A549 (cell line): ENCODE data around the gene SAPCD2. TPM values are rescaled to one million over a fixed set of nuclear protein-coding genes. Genes with fewer than 3 reads are reported as not detected.
"Not testable (repeated sequence)": the region's sequence is repeated elsewhere in the genome, so short reads cannot be mapped to it uniquely, and the experiment has no call there.

Experiments used
- ATAC-seq, 2 experiments: fragments of 200-7000 bp in 1 of 2; fragments of >200 bp in 1 of 2; cut with Nextera tagmentation in 1 of 2; cut with Tn5 transposase in 1 of 2; 3 replicates each; pipeline versions ENCODE4 v1.8.0 to v1.9.1; 2018 to 2020; ENCODE audit warnings: mild to moderate bottlenecking in 1 of 2, moderate library complexity in 1 of 2
- CTCF ChIA-PET: fragments of 300-600 bp; sonication (Branson Sonifier 250); formaldehyde crosslinking; extraction: SDS; loops from one replicate; lab custom pipeline; 2021; ENCODE audit warnings: antibody characterized with exemption, inconsistent platforms; lab: Yijun Ruan, JAX
- POLR2A ChIA-PET: fragments of 350-600 bp; formaldehyde crosslinking; extraction: SDS; loops from one replicate; lab custom pipeline; 2021; ENCODE audit warnings: antibody characterized with exemption, inconsistent platforms; lab: Yijun Ruan, JAX
- DNase-seq, 2 experiments: peaks; one replicate each; pipeline versions ENCODE4 v3.0.0 to v3.0.0-alpha.2; 2011 to 2016; ENCODE audit warnings: low read depth in 1 of 2, low spot score in 1 of 2
- FAIRE-seq: peaks from 2 replicates; lab custom pipeline; 2011; peaks lifted over from hg19 to GRCh38; lab: Jason Lieb, UNC
- H3K27ac ChIP-seq, 2 experiments: fragments of >200 bp; sonication (Bioruptor Twin); formaldehyde crosslinking; 3 replicates each; pipeline ENCODE4 v1.5.1; 2016 to 2017
- H3K4me1 ChIP-seq: fragments of >200 bp; sonication (Bioruptor Twin); formaldehyde crosslinking; 3 replicates; pipeline ENCODE4 v1.6.1; 2016
- H3K4me2 ChIP-seq: fragments of >200 bp; sonication (Bioruptor Twin); formaldehyde crosslinking; 3 replicates; pipeline ENCODE4 v1.6.1; 2016
- H3K4me3 ChIP-seq: fragments of >200 bp; sonication (Bioruptor Twin); formaldehyde crosslinking; 3 replicates; pipeline ENCODE4 v1.5.1; 2016
- H3K9me3 ChIP-seq: fragments of >200 bp; sonication (Bioruptor Twin); formaldehyde crosslinking; 3 replicates; pipeline ENCODE4 v1.6.1; 2016
- CHD2 ChIP-seq: fragments of 150-350 bp; IDR thresholded peaks from 2 replicates; pipeline ENCODE4 v1.6.1; 2014; ENCODE audit warnings: low read length; ENCODE audit not compliant: partially characterized antibody
- CTCF ChIP-seq: fragments of >200 bp; sonication (Bioruptor Twin); formaldehyde crosslinking; IDR thresholded peaks from 3 replicates; pipeline ENCODE4 v1.5.1; 2016
- EHMT2 ChIP-seq: fragments of 200-600 bp; sonication (generic); IDR thresholded peaks from 2 replicates; pipeline ENCODE4 v1.6.1; 2016; ENCODE audit warnings: antibody characterized with exemption, low read depth, mild to moderate bottlenecking, moderate library complexity
- ESRRA ChIP-seq: fragments of 150-350 bp; IDR thresholded peaks from 2 replicates; pipeline ENCODE4 v1.6.1; 2014; ENCODE audit warnings: mild to moderate bottlenecking, low read length, borderline replicate concordance
- HEYL ChIP-seq: fragments of 250-450 bp; sonication (Bioruptor Pico); IDR thresholded peaks from 2 replicates; pipeline ENCODE4 v1.8.0; 2021; ENCODE audit warnings: mild to moderate bottlenecking, moderate library complexity
- HOXA7 ChIP-seq: fragments of 250-450 bp; sonication (Bioruptor Pico); IDR thresholded peaks from 2 replicates; pipeline ENCODE4 v1.5.0; 2020; ENCODE audit warnings: mild to moderate bottlenecking, moderate library complexity
- KDM5A ChIP-seq: fragments of 200-600 bp; sonication (generic); IDR thresholded peaks from 2 replicates; pipeline ENCODE4 v1.6.1; 2016; ENCODE audit warnings: antibody characterized with exemption, mild to moderate bottlenecking
- MAZ ChIP-seq: fragments of 150-350 bp; IDR thresholded peaks from 2 replicates; pipeline ENCODE4 v1.6.1; 2014; ENCODE audit warnings: antibody characterized with exemption, low read depth, low read length, borderline replicate concordance
- NPAS2 ChIP-seq: fragments of 250-450 bp; sonication (Bioruptor Pico); IDR thresholded peaks from 2 replicates; pipeline ENCODE4 v1.8.0; 2022; ENCODE audit warnings: mild to moderate bottlenecking, moderate library complexity, borderline replicate concordance
- TFCP2L1 ChIP-seq: fragments of 250-450 bp; sonication (Bioruptor Pico); IDR thresholded peaks from 2 replicates; pipeline ENCODE4 v1.5.0; 2021; ENCODE audit warnings: mild to moderate bottlenecking
- TP53 ChIP-seq: fragments of 250-450 bp; sonication (Bioruptor Pico); IDR thresholded peaks from 2 replicates; pipeline ENCODE4 v1.5.0; 2021; ENCODE audit warnings: mild to moderate bottlenecking, moderate library complexity
- ZFP36 ChIP-seq: fragments of 450-650 bp; IDR thresholded peaks from 2 replicates; pipeline ENCODE4 v1.6.1; 2014; ENCODE audit warnings: borderline replicate concordance; ENCODE audit not compliant: partially characterized antibody
- WGBS: methylation state at CpG from one replicate; pipeline ENCODE4 v1.1.6; 2017; ENCODE audit errors: missing lambda C conversion rate; 5-methylcytosine and 5-hydroxymethylcytosine counted together
- polyA plus RNA-seq, 4 experiments: library from polyadenylated mRNA; depleted of rRNA in 3 of 4; stranded (reverse); fragments of >200 nt; fragmentation: RNase III in 1 of 4; extraction: RNeasy Plus Mini Kit Qiagen cat#74134 plus additional on column Dnase treatment in 1 of 4; gene quantifications; 2 replicates in 3 of 4; 3 replicates in 1 of 4; pipeline ENCODE4 v1.2.3, GENCODE V29; 2011 to 2017
- TF ChIP-seq, protein P1 (sequence below): fragments of 250-450 bp; sonication (Bioruptor Pico); IDR thresholded peaks from 2 replicates; pipeline ENCODE4 v1.5.0; 2020; ENCODE audit warnings: low read depth, mild to moderate bottlenecking, moderate library complexity
- TF ChIP-seq, protein P2 (sequence below): IDR thresholded peaks from 2 replicates; pipeline ENCODE4 v1.6.1; 2012; ENCODE audit warnings: low read depth, borderline replicate concordance
- TF ChIP-seq, protein P3 (sequence below): fragments of >200 bp; sonication (Bioruptor Twin); formaldehyde crosslinking; IDR thresholded peaks from 2 replicates; pipeline ENCODE4 v1.6.1; 2016
- TF ChIP-seq, protein P4 (sequence below): fragments of 250-450 bp; sonication (Bioruptor Pico); IDR thresholded peaks from 2 replicates; pipeline ENCODE4 v1.5.0; 2021; ENCODE audit warnings: mild to moderate bottlenecking, moderate library complexity, borderline replicate concordance

Gene SAPCD2
- polyA plus RNA-seq, 2 of the 4 experiments (the other 2 are of a cell fraction) = 6.9 to 14.6 TPM

DNA sequence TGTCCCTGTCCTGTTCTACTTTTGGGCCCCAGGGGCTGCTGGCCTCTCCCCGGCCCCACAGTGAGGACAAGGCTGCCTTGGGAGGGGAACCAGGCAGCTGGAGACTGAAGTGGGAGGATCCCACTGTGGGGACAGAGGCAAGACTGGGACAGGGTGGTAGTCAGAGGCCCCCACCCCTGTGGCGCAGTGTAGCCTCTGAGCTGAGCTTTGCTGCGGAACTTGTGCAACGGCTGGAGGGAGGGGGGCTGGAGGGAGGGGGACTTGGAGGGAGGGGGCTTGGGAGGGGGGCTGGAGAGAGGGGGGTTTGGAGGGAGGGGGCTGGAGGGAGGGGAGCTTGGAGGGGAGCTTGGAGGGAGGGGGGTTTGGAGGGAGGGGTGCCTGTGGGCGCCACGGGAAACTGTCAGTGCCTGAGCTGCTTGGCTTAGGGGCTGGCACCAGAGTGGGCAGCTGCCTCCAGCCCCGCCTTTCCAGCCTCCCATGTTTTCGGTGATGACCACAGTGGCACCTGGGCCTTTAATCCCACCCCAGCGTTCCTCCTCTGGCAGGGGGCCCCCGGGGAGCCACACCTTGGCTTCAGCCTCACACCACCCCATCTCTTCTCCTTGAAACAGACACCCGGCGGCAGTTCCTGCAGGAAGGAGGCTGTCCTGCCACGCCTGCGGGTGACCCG lies 36.2 kb downstream of the SAPCD2 start (continued):
- TF ChIP-seq, protein P1, sequence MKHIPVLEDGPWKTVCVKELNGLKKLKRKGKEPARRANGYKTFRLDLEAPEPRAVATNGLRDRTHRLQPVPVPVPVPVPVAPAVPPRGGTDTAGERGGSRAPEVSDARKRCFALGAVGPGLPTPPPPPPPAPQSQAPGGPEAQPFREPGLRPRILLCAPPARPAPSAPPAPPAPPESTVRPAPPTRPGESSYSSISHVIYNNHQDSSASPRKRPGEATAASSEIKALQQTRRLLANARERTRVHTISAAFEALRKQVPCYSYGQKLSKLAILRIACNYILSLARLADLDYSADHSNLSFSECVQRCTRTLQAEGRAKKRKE (CRISPR knock-in tag) = no peak

DNA sequence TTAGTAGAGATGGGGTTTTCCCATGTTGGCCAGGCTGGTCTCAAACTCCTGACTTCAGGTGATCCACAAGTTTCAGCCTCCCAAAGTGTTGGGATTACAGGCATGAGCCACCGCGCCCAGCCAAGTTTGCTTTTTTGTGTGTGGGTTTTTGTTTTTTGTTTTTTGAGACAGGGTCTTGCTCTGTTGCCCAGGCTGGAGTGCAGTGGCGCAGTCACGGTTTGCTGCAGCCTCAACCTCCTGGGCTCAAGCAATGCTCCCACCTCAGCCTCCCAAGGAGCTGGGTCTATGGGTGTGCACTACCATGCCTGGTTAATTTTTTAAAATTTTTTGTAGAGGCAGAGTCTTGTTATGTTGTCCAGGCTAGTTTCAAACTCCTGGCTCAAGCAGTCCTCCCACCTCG lies 36.9 kb downstream of the SAPCD2 start:
- FAIRE-seq, POLR2A ChIA-PET, H3K4me3 ChIP-seq, H3K4me2 ChIP-seq, ATAC-seq, H3K9me3 ChIP-seq, DNase-seq, H3K27ac ChIP-seq: not testable (repeated sequence)
- WGBS = 92% methylated on average over 5 of the region's 5 CpGs
- H3K4me1 ChIP-seq = peaks cover 26% of the 10 kb centered on the region
- CTCF ChIA-PET = interaction anchor here (0.8 to 20.4 kb wide), 7 partner anchors 9 to 246 kb away, joined by 3 to 282 read pairs (median 34); partner anchors contain the start of genes ABCA2, C8G, CLIC3 and FBXW5

GRCh38 chr9:137032858-137033257 lies 37.5 kb downstream of the SAPCD2 start:
- DNase-seq (no peak), ATAC-seq (no peak), FAIRE-seq (no peak)
- Histone ChIP-seq H3K4me1 (peaks cover 27% of the 10 kb centered on the region), H3K4me2 (no peak overlapping the region), H3K27ac (no peak overlapping the region), H3K9me3 (no peaks in the 10 kb centered on the region), H3K4me3 (no peak overlapping the region)
- ChIA-PET CTCF (interaction anchor here (0.8 to 20.4 kb wide), 9 partner anchors 9 to 245 kb away, joined by 3 to 282 read pairs (median 62); partner anchors contain the start of genes C8G, CLIC3, FBXW5 and LCN12), POLR2A (no interaction called here)
- WGBS = 85% methylated on average over 10 of the region's 10 CpGs
- TF ChIP-seq MAZ (no peak), EHMT2 (no peak), NPAS2 (CRISPR knock-in tag) (no peak), TFCP2L1 (CRISPR knock-in tag) (no peak), HEYL (no peak), ZFP36 (no peak), HOXA7 (no peak), CTCF (no peak), ESRRA (no peak), CHD2 (no peak), TP53 (CRISPR knock-in tag) (no peak), KDM5A (no peak)
- TF ChIP-seq, protein P2, sequence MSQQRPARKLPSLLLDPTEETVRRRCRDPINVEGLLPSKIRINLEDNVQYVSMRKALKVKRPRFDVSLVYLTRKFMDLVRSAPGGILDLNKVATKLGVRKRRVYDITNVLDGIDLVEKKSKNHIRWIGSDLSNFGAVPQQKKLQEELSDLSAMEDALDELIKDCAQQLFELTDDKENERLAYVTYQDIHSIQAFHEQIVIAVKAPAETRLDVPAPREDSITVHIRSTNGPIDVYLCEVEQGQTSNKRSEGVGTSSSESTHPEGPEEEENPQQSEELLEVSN = no peak
- TF ChIP-seq, protein P3, sequence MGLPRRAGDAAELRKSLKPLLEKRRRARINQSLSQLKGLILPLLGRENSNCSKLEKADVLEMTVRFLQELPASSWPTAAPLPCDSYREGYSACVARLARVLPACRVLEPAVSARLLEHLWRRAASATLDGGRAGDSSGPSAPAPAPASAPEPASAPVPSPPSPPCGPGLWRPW = no peak
- TF ChIP-seq, protein P4, sequence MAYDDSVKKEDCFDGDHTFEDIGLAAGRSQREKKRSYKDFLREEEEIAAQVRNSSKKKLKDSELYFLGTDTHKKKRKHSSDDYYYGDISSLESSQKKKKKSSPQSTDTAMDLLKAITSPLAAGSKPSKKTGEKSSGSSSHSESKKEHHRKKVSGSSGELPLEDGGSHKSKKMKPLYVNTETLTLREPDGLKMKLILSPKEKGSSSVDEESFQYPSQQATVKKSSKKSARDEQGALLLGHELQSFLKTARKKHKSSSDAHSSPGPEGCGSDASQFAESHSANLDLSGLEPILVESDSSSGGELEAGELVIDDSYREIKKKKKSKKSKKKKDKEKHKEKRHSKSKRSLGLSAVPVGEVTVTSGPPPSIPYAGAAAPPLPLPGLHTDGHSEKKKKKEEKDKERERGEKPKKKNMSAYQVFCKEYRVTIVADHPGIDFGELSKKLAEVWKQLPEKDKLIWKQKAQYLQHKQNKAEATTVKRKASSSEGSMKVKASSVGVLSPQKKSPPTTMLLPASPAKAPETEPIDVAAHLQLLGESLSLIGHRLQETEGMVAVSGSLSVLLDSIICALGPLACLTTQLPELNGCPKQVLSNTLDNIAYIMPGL = no peak
